HUES6 (cell line): ENCODE results near the gene CXXC5.
"Not testable (repeated sequence)": the region's sequence is repeated elsewhere in the genome, so short reads cannot be mapped to it uniquely, and the experiment has no call there.

ENCODE experiments used
- H3K27ac ChIP-seq: 2 replicates; pipeline ENCODE4 v1.7.0; 2013; ENCODE audit warnings: low read depth, mild to moderate bottlenecking, low read length, inconsistent platforms
- H3K27me3 ChIP-seq: 2 replicates; pipeline ENCODE4 v1.6.1; 2013; ENCODE audit warnings: low read length; ENCODE audit not compliant: control insufficient read depth, insufficient read depth
- H3K36me3 ChIP-seq: 2 replicates; pipeline ENCODE4 v1.6.1; 2013; ENCODE audit warnings: low read length; ENCODE audit not compliant: control insufficient read depth, insufficient read depth
- H3K4me1 ChIP-seq: 2 replicates; pipeline ENCODE4 v1.6.1; 2013; ENCODE audit warnings: low read length; ENCODE audit not compliant: control insufficient read depth, insufficient read depth
- H3K4me3 ChIP-seq: 2 replicates; pipeline ENCODE4 v1.5.1; 2013; ENCODE audit warnings: low read depth, low read length
- H3K9ac ChIP-seq: one replicate; pipeline ENCODE4 v1.6.1; 2013; ENCODE audit warnings: mild to moderate bottlenecking, low read length
- H3K9me3 ChIP-seq: 2 replicates; pipeline ENCODE4 v1.6.1; 2013; ENCODE audit warnings: low read depth, low read length; ENCODE audit not compliant: control insufficient read depth, insufficient read depth

CXXC5 gene

GRCh38 chr5:139648205-139649081, at the start of gene CXXC5:
CXXC5 (plus strand) TSS chr5:139648349; CDS start chr5:139680524, 32,175 bp downstream.
- Histone ChIP-seq H3K9ac (peak within 1 kb of the TSS; percentile 94), H3K27me3 (peaks cover 32% of the 10 kb centered on the region), H3K9me3 (no peaks in the 10 kb centered on the region), H3K27ac (peak within 1 kb of the TSS; percentile 83; the same call in 1 of the 2 replicates), H3K4me3 (peak within 1 kb of the TSS; percentile 88), H3K36me3 (no peaks in the 10 kb centered on the region), H3K4me1 (peaks cover 45% of the 10 kb centered on the region)

- not testable (repeated sequence) for H3K27me3 ChIP-seq, H3K4me1 ChIP-seq, H3K9me3 ChIP-seq, H3K4me3 ChIP-seq, H3K27ac ChIP-seq, H3K9ac ChIP-seq
- H3K36me3 ChIP-seq: peaks cover 37% of the 10 kb centered on the region
Observed at GRCh38 chr5:139598601-139598965, 49.6 kb upstream of the CXXC5 start.

GRCh38 chr5:139600336-139600949, 47.7 kb upstream of the CXXC5 start:
- no peak overlapping the region for H3K4me3 ChIP-seq
- no peak overlapping the region for H3K9ac ChIP-seq
- H3K4me1 ChIP-seq: no peaks in the 10 kb centered on the region
- peaks cover 52% of the 10 kb centered on the region for H3K36me3 ChIP-seq
- H3K27ac ChIP-seq: no peak overlapping the region
- no peaks in the 10 kb centered on the region for H3K9me3 ChIP-seq
- no peaks in the 10 kb centered on the region for H3K27me3 ChIP-seq

DNA sequence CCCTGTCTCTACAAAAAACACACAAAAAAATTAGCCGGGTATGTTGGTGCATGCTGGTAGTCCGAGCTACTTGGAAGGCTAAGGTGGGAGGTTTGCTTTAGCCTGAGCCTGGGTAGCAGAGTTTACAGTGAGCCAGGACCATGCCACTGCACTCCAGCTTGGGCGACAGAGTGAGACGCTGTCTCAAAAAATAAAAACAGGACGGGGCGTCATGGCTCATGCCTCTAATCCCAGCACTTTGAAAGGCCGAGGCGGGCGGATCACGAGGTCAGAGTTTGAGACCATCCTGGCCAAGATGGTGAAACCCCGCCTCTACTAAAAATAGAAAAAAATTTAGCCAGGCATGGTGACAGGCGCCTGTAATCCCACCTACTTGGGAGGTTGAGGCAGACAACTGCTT, 46.7 kb upstream of the CXXC5 start:
- peaks cover 56% of the 10 kb centered on the region for H3K36me3 ChIP-seq
- no peaks in the 10 kb centered on the region for H3K9me3 ChIP-seq
- H3K27me3 ChIP-seq: no peaks in the 10 kb centered on the region
- H3K4me1 ChIP-seq: no peaks in the 10 kb centered on the region
- H3K27ac ChIP-seq: no peak overlapping the region
- no peak overlapping the region for H3K4me3 ChIP-seq
- H3K9ac ChIP-seq: no peak overlapping the region

DNA sequence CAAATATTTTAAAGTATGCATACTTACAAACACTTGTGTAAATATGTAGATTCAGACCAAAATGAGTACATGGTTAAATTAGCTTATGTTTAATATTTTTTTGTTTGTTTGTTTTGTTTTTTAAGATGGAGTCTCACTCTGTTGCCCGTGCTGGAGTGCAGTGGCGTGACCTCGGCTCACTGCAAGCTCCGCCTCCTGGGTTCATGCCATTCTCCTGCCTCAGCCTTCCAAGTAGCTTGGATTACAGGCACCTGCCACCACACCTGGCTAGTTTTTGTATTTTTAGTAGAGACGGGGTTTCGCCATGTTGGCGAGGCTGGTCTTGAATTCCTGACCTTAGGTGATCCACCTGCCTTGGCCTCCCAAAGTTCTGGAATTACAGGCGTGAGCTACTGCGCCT, 46.2 kb upstream of the CXXC5 start:
- peaks cover 58% of the 10 kb centered on the region for H3K36me3 ChIP-seq
- not testable (repeated sequence) for H3K9ac ChIP-seq, H3K4me1 ChIP-seq, H3K27ac ChIP-seq, H3K4me3 ChIP-seq, H3K9me3 ChIP-seq, H3K27me3 ChIP-seq

DNA sequence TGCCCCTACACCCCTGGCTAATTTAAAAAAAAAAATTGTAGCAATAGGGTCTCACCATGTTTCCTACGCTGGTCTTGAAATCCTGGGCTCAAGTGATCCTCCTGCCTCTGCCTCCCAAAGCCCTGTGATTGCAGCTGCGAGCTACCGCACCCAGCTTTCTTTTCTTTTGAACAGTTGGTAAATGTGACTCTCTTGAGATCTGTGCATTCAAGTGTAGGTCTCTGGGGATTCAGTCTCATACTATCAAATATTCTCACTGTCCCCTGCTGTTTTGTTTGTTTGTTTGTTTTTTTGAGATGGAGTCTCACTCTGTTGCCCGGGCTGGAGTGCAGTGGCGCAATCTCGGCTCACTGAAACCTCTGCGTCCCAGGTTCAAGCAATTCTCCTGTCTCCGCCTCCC, 42.3 kb upstream of the CXXC5 start:
- no peaks in the 10 kb centered on the region for H3K4me1 ChIP-seq
- H3K36me3 ChIP-seq: peaks cover 54% of the 10 kb centered on the region
- H3K9ac ChIP-seq: no peak overlapping the region
- no peaks in the 10 kb centered on the region for H3K9me3 ChIP-seq
- no peak overlapping the region for H3K4me3 ChIP-seq
- H3K27me3 ChIP-seq: no peaks in the 10 kb centered on the region
- no peak overlapping the region for H3K27ac ChIP-seq

DNA sequence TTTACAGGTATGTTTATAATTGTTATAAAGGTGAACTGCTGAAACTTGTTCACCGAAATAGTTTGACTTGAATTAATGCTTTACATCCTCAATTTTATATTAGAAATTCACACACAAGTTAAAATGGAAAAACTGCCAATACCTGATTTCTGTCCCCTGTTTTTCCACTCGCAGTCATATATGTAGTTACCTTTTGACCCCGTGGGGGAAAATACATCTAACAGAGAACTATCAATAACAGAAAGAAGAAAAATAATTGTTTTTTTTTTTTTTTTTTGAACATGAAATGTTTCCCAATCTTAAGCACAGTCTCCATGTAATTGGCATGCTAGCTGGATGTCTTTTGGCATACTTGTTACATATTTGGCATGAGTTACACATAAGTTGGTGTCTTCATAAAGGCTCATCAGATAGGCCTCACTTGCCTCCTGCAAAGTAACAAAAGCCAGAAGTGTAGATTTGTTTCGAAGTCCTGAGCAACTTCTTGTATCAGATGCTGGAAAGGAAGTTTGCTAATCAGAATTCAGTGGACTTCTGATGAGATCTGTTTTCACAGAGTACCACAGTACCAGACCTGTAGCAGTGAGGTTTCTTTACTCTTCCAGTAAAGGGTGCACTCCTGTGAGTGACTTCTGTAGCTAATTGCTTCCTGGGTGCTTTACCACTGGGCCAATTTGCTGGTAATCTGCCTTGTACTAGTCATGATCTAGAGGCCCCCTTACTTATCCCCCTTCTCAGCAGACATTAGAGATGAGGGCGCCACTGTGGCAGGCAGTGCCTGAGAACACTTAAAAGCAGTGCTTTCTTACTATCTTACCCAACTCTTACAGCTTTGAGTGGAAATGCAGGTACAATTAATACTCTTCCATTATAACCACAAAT, 36.2 kb upstream of the CXXC5 start:
- Histone ChIP-seq H3K4me3 (no peak overlapping the region), H3K9ac (no peak overlapping the region), H3K36me3 (peaks cover 49% of the 10 kb centered on the region), H3K4me1 (no peaks in the 10 kb centered on the region), H3K27ac (no peak overlapping the region), H3K27me3 (no peaks in the 10 kb centered on the region), H3K9me3 (no peaks in the 10 kb centered on the region)

DNA sequence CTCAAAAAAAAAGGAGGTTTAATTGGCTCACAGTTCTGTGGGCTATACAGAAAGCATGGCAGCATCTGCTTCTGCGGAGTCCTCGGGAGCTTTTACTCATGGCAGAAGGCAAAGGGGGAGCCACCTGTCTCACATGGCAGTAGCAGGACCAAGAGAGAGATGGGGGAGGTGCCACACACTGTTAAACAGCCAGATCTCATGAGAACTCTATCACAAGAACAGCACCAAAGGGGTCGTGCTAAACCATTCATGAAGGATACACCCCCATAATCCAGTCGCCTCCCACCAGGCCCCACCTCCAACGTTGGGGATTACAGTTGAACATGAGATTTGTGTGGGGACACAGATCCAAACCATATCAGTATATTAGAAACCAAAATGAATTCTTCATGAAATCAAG, 28.3 kb upstream of the CXXC5 start:
- no peaks in the 10 kb centered on the region for H3K9me3 ChIP-seq
- H3K36me3 ChIP-seq: peaks cover 80% of the 10 kb centered on the region
- H3K4me3 ChIP-seq: no peak overlapping the region
- no peak overlapping the region for H3K27ac ChIP-seq
- no peak overlapping the region for H3K9ac ChIP-seq
- H3K4me1 ChIP-seq: no peaks in the 10 kb centered on the region
- no peaks in the 10 kb centered on the region for H3K27me3 ChIP-seq

GRCh38 chr5:139625398-139625797, 22.8 kb upstream of the CXXC5 start:
- not testable (repeated sequence) for H3K4me3 ChIP-seq, H3K9me3 ChIP-seq, H3K27me3 ChIP-seq, H3K9ac ChIP-seq, H3K4me1 ChIP-seq, H3K27ac ChIP-seq
- peaks cover 86% of the 10 kb centered on the region for H3K36me3 ChIP-seq

- H3K9ac ChIP-seq: no peak overlapping the region
- no peak overlapping the region for H3K4me3 ChIP-seq
- H3K4me1 ChIP-seq: peaks cover 13% of the 10 kb centered on the region
- H3K27ac ChIP-seq: no peak overlapping the region
- H3K27me3 ChIP-seq: no peaks in the 10 kb centered on the region
- H3K36me3 ChIP-seq: peaks cover 47% of the 10 kb centered on the region
- H3K9me3 ChIP-seq: no peaks in the 10 kb centered on the region
Observed at GRCh38 chr5:139630855-139631254, 17.3 kb upstream of the CXXC5 start.
